ENCODE data around the gene CYB5R3. TPM values are rescaled to one million over a fixed set of nuclear protein-coding genes. Genes with fewer than 3 reads are reported as not detected.
"Not testable (repeated sequence)": the region's sequence is repeated elsewhere in the genome, so short reads cannot be mapped to it uniquely, and the experiment has no call there.

The CYB5R3 gene
- total RNA-seq, 1 experiment from 2014 or later: 104 TPM

- no peak overlapping the region for H3K4me3 Mint-ChIP-seq (ENCODE audit: unreplicated experiment)
- ChIA-PET POLR2A (no interaction called here), CTCF (interaction anchor here (0.6 kb wide), 1 partner anchor 93 kb away, joined by 4 read pairs; no protein-coding TSS in a partner anchor)
- H3K4me1 Mint-ChIP-seq (ENCODE audit: insufficient read depth, unreplicated experiment): peaks cover 5% of the 10 kb centered on the region
- BruUV-seq (replicated peaks): no TSS peak
- H3K27me3 Mint-ChIP-seq (ENCODE audit: insufficient read depth, unreplicated experiment): no peaks in the 10 kb centered on the region
- TF ChIP-seq CTCF (IDR thresholded peaks at IDR 0.05; ENCODE audit: unreplicated experiment): no peak
- intact Hi-C loops (cut with micrococcal nuclease): no loop called here
- no peaks in the 10 kb centered on the region for H3K9me3 Mint-ChIP-seq (ENCODE audit: unreplicated experiment)
- H3K36me3 Mint-ChIP-seq (ENCODE audit: insufficient read depth, unreplicated experiment): peaks cover 41% of the 10 kb centered on the region
- H3K27ac Mint-ChIP-seq (ENCODE audit: low read depth, unreplicated experiment): no peak overlapping the region
- DNase-seq (ENCODE audit: unreplicated experiment): no peak
These were observed 71.5 kb downstream of the CYB5R3 start for GRCh38 chr22:42577623-42578240.

- H3K4me3 Mint-ChIP-seq (ENCODE audit: unreplicated experiment); H3K27me3 Mint-ChIP-seq (ENCODE audit: insufficient read depth, unreplicated experiment); POLR2A ChIA-PET; CTCF ChIA-PET; intact Hi-C loops (cut with micrococcal nuclease); BruUV-seq (replicated peaks); H3K27ac Mint-ChIP-seq (ENCODE audit: low read depth, unreplicated experiment); H3K4me1 Mint-ChIP-seq (ENCODE audit: insufficient read depth, unreplicated experiment); H3K9me3 Mint-ChIP-seq (ENCODE audit: unreplicated experiment); DNase-seq (ENCODE audit: unreplicated experiment): not testable (repeated sequence)
- H3K36me3 Mint-ChIP-seq (ENCODE audit: insufficient read depth, unreplicated experiment): peaks cover 41% of the 10 kb centered on the region
These were observed 72.1 kb downstream of the CYB5R3 start for GRCh38 chr22:42577141-42577540.

- CTCF ChIA-PET; H3K4me1 Mint-ChIP-seq (ENCODE audit: insufficient read depth, unreplicated experiment); H3K9me3 Mint-ChIP-seq (ENCODE audit: unreplicated experiment); POLR2A ChIA-PET; H3K27me3 Mint-ChIP-seq (ENCODE audit: insufficient read depth, unreplicated experiment); H3K27ac Mint-ChIP-seq (ENCODE audit: low read depth, unreplicated experiment); intact Hi-C loops (cut with micrococcal nuclease); BruUV-seq (replicated peaks); H3K4me3 Mint-ChIP-seq (ENCODE audit: unreplicated experiment); DNase-seq (ENCODE audit: unreplicated experiment): not testable (repeated sequence)
- H3K36me3 Mint-ChIP-seq (ENCODE audit: insufficient read depth, unreplicated experiment): peaks cover 39% of the 10 kb centered on the region
These were observed 73.1 kb downstream of the CYB5R3 start for GRCh38 chr22:42575996-42576574.

GRCh38 chr22:42574468-42574867 is 74.7 kb downstream of the CYB5R3 start:
- H3K4me3 Mint-ChIP-seq (ENCODE audit: unreplicated experiment); BruUV-seq (replicated peaks); H3K27ac Mint-ChIP-seq (ENCODE audit: low read depth, unreplicated experiment); DNase-seq (ENCODE audit: unreplicated experiment); H3K27me3 Mint-ChIP-seq (ENCODE audit: insufficient read depth, unreplicated experiment); POLR2A ChIA-PET; H3K4me1 Mint-ChIP-seq (ENCODE audit: insufficient read depth, unreplicated experiment); intact Hi-C loops (cut with micrococcal nuclease); H3K9me3 Mint-ChIP-seq (ENCODE audit: unreplicated experiment): not testable (repeated sequence)
- H3K36me3 Mint-ChIP-seq (ENCODE audit: insufficient read depth, unreplicated experiment): peaks cover 42% of the 10 kb centered on the region
- CTCF ChIA-PET: interaction anchor here (0.6 kb wide), 1 partner anchor 665 kb away, joined by 3 read pairs; no protein-coding TSS in a partner anchor

- H3K27ac Mint-ChIP-seq (ENCODE audit: low read depth, unreplicated experiment); H3K27me3 Mint-ChIP-seq (ENCODE audit: insufficient read depth, unreplicated experiment); intact Hi-C loops (cut with micrococcal nuclease); CTCF ChIA-PET; H3K4me3 Mint-ChIP-seq (ENCODE audit: unreplicated experiment); POLR2A ChIA-PET; BruUV-seq (replicated peaks); DNase-seq (ENCODE audit: unreplicated experiment); H3K4me1 Mint-ChIP-seq (ENCODE audit: insufficient read depth, unreplicated experiment); H3K9me3 Mint-ChIP-seq (ENCODE audit: unreplicated experiment): not testable (repeated sequence)
- H3K36me3 Mint-ChIP-seq (ENCODE audit: insufficient read depth, unreplicated experiment): peaks cover 42% of the 10 kb centered on the region
These were observed 75.1 kb downstream of the CYB5R3 start for GRCh38 chr22:42574046-42574445.

- H3K27ac Mint-ChIP-seq (ENCODE audit: low read depth, unreplicated experiment); CTCF ChIA-PET; DNase-seq (ENCODE audit: unreplicated experiment); H3K9me3 Mint-ChIP-seq (ENCODE audit: unreplicated experiment); H3K4me3 Mint-ChIP-seq (ENCODE audit: unreplicated experiment); POLR2A ChIA-PET; H3K4me1 Mint-ChIP-seq (ENCODE audit: insufficient read depth, unreplicated experiment); intact Hi-C loops (cut with micrococcal nuclease); BruUV-seq (replicated peaks); H3K27me3 Mint-ChIP-seq (ENCODE audit: insufficient read depth, unreplicated experiment): not testable (repeated sequence)
- H3K36me3 Mint-ChIP-seq (ENCODE audit: insufficient read depth, unreplicated experiment): peaks cover 23% of the 10 kb centered on the region
These were observed 78.1 kb downstream of the CYB5R3 start for GRCh38 chr22:42571068-42571467.

GRCh38 chr22:42570580-42570979 is 78.6 kb downstream of the CYB5R3 start:
- DNase-seq (ENCODE audit: unreplicated experiment); H3K9me3 Mint-ChIP-seq (ENCODE audit: unreplicated experiment); H3K4me1 Mint-ChIP-seq (ENCODE audit: insufficient read depth, unreplicated experiment); POLR2A ChIA-PET; intact Hi-C loops (cut with micrococcal nuclease); H3K4me3 Mint-ChIP-seq (ENCODE audit: unreplicated experiment); H3K27ac Mint-ChIP-seq (ENCODE audit: low read depth, unreplicated experiment); H3K27me3 Mint-ChIP-seq (ENCODE audit: insufficient read depth, unreplicated experiment); BruUV-seq (replicated peaks); CTCF ChIA-PET: not testable (repeated sequence)
- peaks cover 28% of the 10 kb centered on the region for H3K36me3 Mint-ChIP-seq (ENCODE audit: insufficient read depth, unreplicated experiment)

- H3K4me1 Mint-ChIP-seq (ENCODE audit: insufficient read depth, unreplicated experiment); H3K4me3 Mint-ChIP-seq (ENCODE audit: unreplicated experiment); DNase-seq (ENCODE audit: unreplicated experiment); BruUV-seq (replicated peaks); intact Hi-C loops (cut with micrococcal nuclease); H3K27ac Mint-ChIP-seq (ENCODE audit: low read depth, unreplicated experiment); CTCF ChIA-PET; H3K27me3 Mint-ChIP-seq (ENCODE audit: insufficient read depth, unreplicated experiment); H3K9me3 Mint-ChIP-seq (ENCODE audit: unreplicated experiment): not testable (repeated sequence)
- POLR2A ChIA-PET: interaction anchor here (0.7 to 1.1 kb wide), 4 partner anchors 8 to 41 kb away, joined by 3 to 4 read pairs (median 3); no protein-coding TSS in a partner anchor
- H3K36me3 Mint-ChIP-seq (ENCODE audit: insufficient read depth, unreplicated experiment): peaks cover 26% of the 10 kb centered on the region
These were observed 81.2 kb downstream of the CYB5R3 start for GRCh38 chr22:42567950-42568349.

Measured in MCF 10A (cell line).